Fibroblast of peridontal ligament (primary cell): ENCODE measurements around the gene DPYD.

Experiments used
- DNase-seq: peaks from one replicate; pipeline ENCODE4 v3.0.0-alpha.2; 2010; ENCODE audit errors: extremely low read depth

DPYD gene

GRCh38 chr1:97433824-97434177 lies 487.0 kb downstream of the DPYD start:
- DNase-seq: no peak

- DNase-seq: peak; percentile 96
Observed at GRCh38 chr1:97433094-97433823, 487.6 kb downstream of the DPYD start.

GRCh38 chr1:97427371-97427770 lies 493.5 kb downstream of the DPYD start:
- no peak for DNase-seq

GRCh38 chr1:97424209-97424608 lies 496.6 kb downstream of the DPYD start:
- no peak for DNase-seq

- DNase-seq: no peak
Observed at GRCh38 chr1:97423403-97423802, 497.4 kb downstream of the DPYD start.

GRCh38 chr1:97417661-97418060 lies 503.2 kb downstream of the DPYD start:
- DNase-seq: no peak

- no peak for DNase-seq
Observed at GRCh38 chr1:97414682-97415312, 506.0 kb downstream of the DPYD start.

- no peak for DNase-seq
Observed at GRCh38 chr1:97412737-97413136, 508.1 kb downstream of the DPYD start.

- DNase-seq: peak; percentile 56
Observed at GRCh38 chr1:97412166-97412565, 508.7 kb downstream of the DPYD start.

GRCh38 chr1:97396463-97396862 lies 524.4 kb downstream of the DPYD start:
- peak; percentile 39 for DNase-seq

GRCh38 chr1:97392701-97393100 lies 528.1 kb downstream of the DPYD start:
- peak; percentile 8 for DNase-seq

- DNase-seq: no peak
Observed at GRCh38 chr1:97385536-97386277, 535.1 kb downstream of the DPYD start.

GRCh38 chr1:97384294-97384968 lies 536.4 kb downstream of the DPYD start:
- peak; percentile 87 for DNase-seq

GRCh38 chr1:97383797-97384196 lies 537.0 kb downstream of the DPYD start:
- DNase-seq: no peak

GRCh38 chr1:97382206-97382605 lies 538.6 kb downstream of the DPYD start:
- no peak for DNase-seq

- peak; percentile 90 for DNase-seq
Observed at GRCh38 chr1:97379387-97380075, 541.3 kb downstream of the DPYD start.

GRCh38 chr1:97378596-97378995 lies 542.2 kb downstream of the DPYD start:
- DNase-seq: no peak

- no peak for DNase-seq
Observed at GRCh38 chr1:97377432-97378034, 543.3 kb downstream of the DPYD start.

GRCh38 chr1:97373000-97373399 lies 547.8 kb downstream of the DPYD start:
- DNase-seq: no peak

GRCh38 chr1:97372531-97372930 lies 548.3 kb downstream of the DPYD start:
- DNase-seq: no peak

- no peak for DNase-seq
Observed at GRCh38 chr1:97368296-97368695, 552.5 kb downstream of the DPYD start.
